H9 (cell line): ENCODE results near the gene PLB1. TPM values are rescaled to one million over a fixed set of nuclear protein-coding genes. Genes with fewer than 3 reads are reported as not detected.

ENCODE experiments used
- DNase-seq: peaks from one replicate; pipeline ENCODE4 v3.0.0-alpha.2; 2017
- H2AFZ ChIP-seq: one replicate; pipeline ENCODE4 v1.6.1; 2013; ENCODE audit warnings: mild to moderate bottlenecking, low read length, control low read depth, moderate library complexity
- H2AK5ac ChIP-seq: 2 replicates; pipeline ENCODE4 v1.6.1; 2013; ENCODE audit warnings: low read length, control low read depth, mixed read lengths; ENCODE audit not compliant: insufficient read length
- H2BK120ac ChIP-seq: one replicate; pipeline ENCODE4 v1.6.1; 2013; ENCODE audit warnings: low read depth, mild to moderate bottlenecking, low read length, control low read depth, inconsistent platforms; ENCODE audit not compliant: poor library complexity, severe bottlenecking
- H2BK12ac ChIP-seq: 2 replicates; pipeline ENCODE4 v1.6.1; 2013; ENCODE audit warnings: low read length, control low read depth, mixed read lengths, low read depth; ENCODE audit not compliant: insufficient read length
- H2BK15ac ChIP-seq: 2 replicates; pipeline ENCODE4 v1.6.1; 2013; ENCODE audit warnings: low read depth, low read length, control low read depth
- H2BK20ac ChIP-seq: one replicate; pipeline ENCODE4 v1.6.1; 2013; ENCODE audit warnings: low read depth, mild to moderate bottlenecking, low read length, control low read depth, inconsistent platforms; ENCODE audit not compliant: poor library complexity, severe bottlenecking
- H2BK5ac ChIP-seq: 2 replicates; pipeline ENCODE4 v1.6.1; 2013; ENCODE audit warnings: low read length, control low read depth, mixed read lengths; ENCODE audit not compliant: insufficient read length
- H3K14ac ChIP-seq: 2 replicates; pipeline ENCODE4 v1.6.1; 2013; ENCODE audit warnings: low read length, control low read depth; ENCODE audit not compliant: insufficient read depth
- H3K18ac ChIP-seq: 2 replicates; pipeline ENCODE4 v1.6.1; 2013; ENCODE audit warnings: low read depth, mild to moderate bottlenecking, mixed read lengths, low read length, control low read depth; ENCODE audit not compliant: insufficient read length
- H3K23ac ChIP-seq: 2 replicates; pipeline ENCODE4 v1.6.1; 2013; ENCODE audit warnings: low read length, control low read depth, mixed read lengths, low read depth; ENCODE audit not compliant: insufficient read length
- H3K23me2 ChIP-seq: 2 replicates; pipeline ENCODE4 v1.6.1; 2013; ENCODE audit warnings: low read depth, mild to moderate bottlenecking, mixed read lengths, low read length, control low read depth; ENCODE audit not compliant: insufficient read length, poor library complexity, severe bottlenecking
- H3K27ac ChIP-seq: 2 replicates; pipeline ENCODE4 v1.5.1; 2013; ENCODE audit warnings: low read length, control low read depth, mixed read lengths, low read depth; ENCODE audit not compliant: insufficient read length
- H3K27me3 ChIP-seq: 2 replicates; pipeline ENCODE4 v1.6.1; 2013; ENCODE audit warnings: low read length, control low read depth, inconsistent platforms; ENCODE audit not compliant: insufficient read depth
- H3K4ac ChIP-seq: 2 replicates; pipeline ENCODE4 v1.6.1; 2013; ENCODE audit warnings: low read depth, mild to moderate bottlenecking, control low read depth, inconsistent platforms, low read length, moderate library complexity
- H3K4me1 ChIP-seq: 2 replicates; pipeline ENCODE4 v1.6.1; 2013; ENCODE audit warnings: low read length, control low read depth, inconsistent platforms; ENCODE audit not compliant: insufficient read depth
- H3K4me2 ChIP-seq: 2 replicates; pipeline ENCODE4 v1.6.1; 2013; ENCODE audit warnings: low read length, control low read depth, mixed read lengths; ENCODE audit not compliant: insufficient read length, insufficient read depth
- H3K56ac ChIP-seq: 2 replicates; pipeline ENCODE4 v1.6.1; 2013; ENCODE audit warnings: low read depth, mild to moderate bottlenecking, mixed read lengths, low read length, control low read depth; ENCODE audit not compliant: insufficient read length
- H3K79me1 ChIP-seq: 2 replicates; pipeline ENCODE4 v1.6.1; 2013; ENCODE audit warnings: low read depth, mild to moderate bottlenecking, moderate library complexity, low read length, control low read depth, inconsistent platforms; ENCODE audit not compliant: insufficient read depth, poor library complexity, severe bottlenecking
- H3K79me2 ChIP-seq: 2 replicates; pipeline ENCODE4 v1.6.1; 2013; ENCODE audit warnings: low read length, control low read depth, inconsistent platforms; ENCODE audit not compliant: insufficient read depth
- H3K9ac ChIP-seq: 2 replicates; pipeline ENCODE4 v1.6.1; 2013; ENCODE audit warnings: low read length, control low read depth, mixed read lengths; ENCODE audit not compliant: insufficient read length; ENCODE audit errors: extremely low read depth
- H3K9me3 ChIP-seq: one replicate; pipeline ENCODE4 v1.6.1; 2013; ENCODE audit warnings: low read depth, low read length, inconsistent platforms; ENCODE audit not compliant: control insufficient read depth
- H3T11ph ChIP-seq: one replicate; pipeline ENCODE4 v1.6.1; 2013; ENCODE audit warnings: mild to moderate bottlenecking, low read length, control low read depth, inconsistent platforms
- H4K20me1 ChIP-seq: one replicate; pipeline ENCODE4 v1.6.1; 2013; ENCODE audit not compliant: control insufficient read depth, insufficient read length, insufficient read depth
- H4K5ac ChIP-seq: 2 replicates; pipeline ENCODE4 v1.6.1; 2013; ENCODE audit warnings: low read depth, mild to moderate bottlenecking, mixed read lengths, low read length, control low read depth; ENCODE audit not compliant: insufficient read length
- H4K8ac ChIP-seq: replicated peaks from 2 replicates; pipeline ENCODE4 v1.6.1; 2013; ENCODE audit warnings: low read length, control low read depth, mixed read lengths, low read depth; ENCODE audit not compliant: insufficient read length
- H4K91ac ChIP-seq: 2 replicates; pipeline ENCODE4 v1.6.1; 2013; ENCODE audit warnings: low read depth, mild to moderate bottlenecking, moderate library complexity, mixed read lengths, low read length, control low read depth; ENCODE audit not compliant: insufficient read length
- H3K27ac Mint-ChIP-seq, 3 experiments: 2 replicates in 2 of 3; 3 replicates in 1 of 3; pipeline ENCODE4 v1.8.0; 2020 to 2021; ENCODE audit warnings: mixed read lengths in 3 of 3, mild to moderate bottlenecking in 1 of 3, moderate library complexity in 1 of 3
- H3K27me3 Mint-ChIP-seq: 2 replicates; pipeline ENCODE4 v1.8.0; 2021; ENCODE audit warnings: low read depth, mild to moderate bottlenecking, moderate library complexity, mixed read lengths
- H3K36me3 Mint-ChIP-seq, 3 experiments: 2 replicates in 2 of 3; 3 replicates in 1 of 3; pipeline ENCODE4 v1.8.0; 2020 to 2021; ENCODE audit warnings: low read depth in 3 of 3, mixed read lengths in 3 of 3; ENCODE audit not compliant: insufficient read depth in 1 of 3
- H3K4me1 Mint-ChIP-seq, 2 experiments: 2 replicates each; pipeline ENCODE4 v1.8.0; 2020; ENCODE audit warnings: mixed read lengths in 2 of 2
- H3K4me3 Mint-ChIP-seq, 2 experiments: 2 replicates in 1 of 2; 3 replicates in 1 of 2; pipeline ENCODE4 v1.8.0; 2020 to 2021; ENCODE audit warnings: mild to moderate bottlenecking in 2 of 2, mixed read lengths in 2 of 2, moderate library complexity in 1 of 2
- H3K9me3 Mint-ChIP-seq, 2 experiments: 2 replicates in 1 of 2; 3 replicates in 1 of 2; pipeline ENCODE4 v1.8.0; 2020; ENCODE audit warnings: mild to moderate bottlenecking in 2 of 2, mixed read lengths in 2 of 2, moderate library complexity in 1 of 2
- WGBS: extraction: QIAGEN DNeasy Blood & Tissue Kit; methylation state at CpG from one replicate; pipeline ENCODE4 v1.1.7; 2013; ENCODE audit warnings: missing lambda C conversion rate, low lambda C conversion rate, mixed read lengths; ENCODE audit not compliant: insufficient read length; ENCODE audit errors: extremely low coverage; 5-methylcytosine and 5-hydroxymethylcytosine counted together
- total RNA-seq: library from RNA; stranded (reverse); gene quantifications from 2 replicates; pipeline ENCODE4 v1.2.1, GENCODE V29; 2021
- TF ChIP-seq, protein P1 (sequence below): fragments of 200-600 bp; sonication (generic); conservative IDR thresholded peaks from 3 replicates; pipeline ENCODE4 v1.8.0; 2021; ENCODE audit warnings: antibody characterized with exemption, mild to moderate bottlenecking

PLB1 gene
- total RNA-seq, 1 experiment from 2014 or later = not detected

DNA sequence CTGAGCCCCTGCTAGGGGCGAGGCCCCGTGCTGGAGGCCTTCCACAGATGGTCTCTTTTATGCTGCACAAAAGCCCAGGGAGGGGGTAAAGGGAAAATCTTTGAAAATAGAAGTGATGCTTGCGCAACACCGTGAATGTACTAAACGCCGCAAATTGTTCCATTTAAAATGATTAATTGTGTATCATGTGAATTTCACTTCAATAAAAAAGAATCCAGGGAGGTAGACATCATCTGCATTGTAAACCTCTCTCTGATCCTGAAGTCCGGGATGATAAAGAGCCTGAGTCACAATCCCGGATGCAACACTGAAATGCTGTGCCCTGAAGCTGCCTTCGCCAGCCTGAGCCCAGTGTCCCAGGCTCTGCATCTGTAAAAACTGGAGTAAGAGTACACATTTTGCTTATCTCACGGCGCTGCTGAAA is 148.1 kb downstream of the PLB1 start:
- DNase-seq = no peak
- no peak overlapping the region for H3K9ac ChIP-seq
- H3K4me2 ChIP-seq = no peak overlapping the region
- H3K4ac ChIP-seq = no peak overlapping the region
- no peak overlapping the region for H4K5ac ChIP-seq
- H2AK5ac ChIP-seq = no peak overlapping the region
- no peak overlapping the region for H2BK20ac ChIP-seq
- H3K79me1 ChIP-seq = no peaks in the 10 kb centered on the region
- H4K20me1 ChIP-seq = no peaks in the 10 kb centered on the region
- H3K23ac ChIP-seq = no peak overlapping the region
- H3K79me2 ChIP-seq = no peaks in the 10 kb centered on the region
- H3K4me1 Mint-ChIP-seq = peaks cover 15 to 21% of the 10 kb centered on the region in 2 experiments
- no peak overlapping the region for H3K14ac ChIP-seq
- H2BK120ac ChIP-seq = no peak overlapping the region
- TF ChIP-seq, protein P1, sequence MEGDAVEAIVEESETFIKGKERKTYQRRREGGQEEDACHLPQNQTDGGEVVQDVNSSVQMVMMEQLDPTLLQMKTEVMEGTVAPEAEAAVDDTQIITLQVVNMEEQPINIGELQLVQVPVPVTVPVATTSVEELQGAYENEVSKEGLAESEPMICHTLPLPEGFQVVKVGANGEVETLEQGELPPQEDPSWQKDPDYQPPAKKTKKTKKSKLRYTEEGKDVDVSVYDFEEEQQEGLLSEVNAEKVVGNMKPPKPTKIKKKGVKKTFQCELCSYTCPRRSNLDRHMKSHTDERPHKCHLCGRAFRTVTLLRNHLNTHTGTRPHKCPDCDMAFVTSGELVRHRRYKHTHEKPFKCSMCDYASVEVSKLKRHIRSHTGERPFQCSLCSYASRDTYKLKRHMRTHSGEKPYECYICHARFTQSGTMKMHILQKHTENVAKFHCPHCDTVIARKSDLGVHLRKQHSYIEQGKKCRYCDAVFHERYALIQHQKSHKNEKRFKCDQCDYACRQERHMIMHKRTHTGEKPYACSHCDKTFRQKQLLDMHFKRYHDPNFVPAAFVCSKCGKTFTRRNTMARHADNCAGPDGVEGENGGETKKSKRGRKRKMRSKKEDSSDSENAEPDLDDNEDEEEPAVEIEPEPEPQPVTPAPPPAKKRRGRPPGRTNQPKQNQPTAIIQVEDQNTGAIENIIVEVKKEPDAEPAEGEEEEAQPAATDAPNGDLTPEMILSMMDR = no peak
- no peaks in the 10 kb centered on the region for H3K9me3 Mint-ChIP-seq
- H3T11ph ChIP-seq = no peak overlapping the region
- no peak overlapping the region for H4K91ac ChIP-seq
- H3K23me2 ChIP-seq = no peaks in the 10 kb centered on the region
- H4K8ac ChIP-seq = no peak overlapping the region
- no peak overlapping the region for H3K27ac Mint-ChIP-seq
- H2AFZ ChIP-seq = no peak overlapping the region
- H3K27me3 Mint-ChIP-seq = peaks cover 2% of the 10 kb centered on the region
- no peak overlapping the region for H2BK12ac ChIP-seq
- no peak overlapping the region for H3K18ac ChIP-seq
- no peak overlapping the region for H3K4me3 Mint-ChIP-seq
- H3K27ac ChIP-seq = no peak overlapping the region
- no peaks in the 10 kb centered on the region for H3K27me3 ChIP-seq
- no peak overlapping the region for H2BK5ac ChIP-seq
- no peaks in the 10 kb centered on the region for H3K4me1 ChIP-seq
- no peak overlapping the region for H2BK15ac ChIP-seq
- H3K36me3 Mint-ChIP-seq = no peaks in the 10 kb centered on the region
- WGBS = no CpG with 5 or more reads among the region's 11 CpGs
- H3K56ac ChIP-seq = no peak overlapping the region
- H3K9me3 ChIP-seq = no peaks in the 10 kb centered on the region
